IMR-90 (cell line): ENCODE results near the gene BMERB1.

Experiments used
- BHLHE40 ChIP-seq: fragments of 150-350 bp; IDR thresholded peaks from 2 replicates; pipeline ENCODE4 v1.6.1; 2016; ENCODE audit warnings: mild to moderate bottlenecking, low read depth, low read length
- CEBPB ChIP-seq: IDR thresholded peaks from 2 replicates; pipeline ENCODE4 v1.6.1; 2012; ENCODE audit warnings: low read depth, low read length, improper control_type of control experiment
- CHD1 ChIP-seq: IDR thresholded peaks from 2 replicates; pipeline ENCODE4 v1.6.1; 2012; ENCODE audit warnings: low read depth, low read length, improper control_type of control experiment
- CTCF ChIP-seq: conservative IDR thresholded peaks from 2 replicates; pipeline ENCODE4 v1.5.1; 2012; ENCODE audit warnings: mild to moderate bottlenecking, low read depth, low read length, improper control_type of control experiment
- ELK1 ChIP-seq: fragments of 150-350 bp; IDR thresholded peaks from 2 replicates; pipeline ENCODE4 v1.6.1; 2016; ENCODE audit warnings: low read depth, mild to moderate bottlenecking, low read length, moderate library complexity, borderline replicate concordance
- MAFK ChIP-seq: IDR thresholded peaks from 2 replicates; pipeline ENCODE4 v1.6.1; 2012; ENCODE audit warnings: low read depth, low read length, improper control_type of control experiment
- MAZ ChIP-seq: IDR thresholded peaks from 2 replicates; pipeline ENCODE4 v1.6.1; 2012; ENCODE audit warnings: low read depth, mild to moderate bottlenecking, low read length, improper control_type of control experiment, moderate library complexity, borderline replicate concordance
- NFE2L2 ChIP-seq: fragments of 150-350 bp; IDR thresholded peaks from 2 replicates; pipeline ENCODE4 v1.6.1; 2016; ENCODE audit warnings: low read depth, mild to moderate bottlenecking, low read length
- POLR2A ChIP-seq: IDR thresholded peaks from 2 replicates; pipeline ENCODE4 v1.6.1; 2012; ENCODE audit warnings: mild to moderate bottlenecking, low read depth, low read length
- RAD21 ChIP-seq: IDR thresholded peaks from 2 replicates; pipeline ENCODE4 v1.6.1; 2012; ENCODE audit warnings: low read length, improper control_type of control experiment
- RCOR1 ChIP-seq: IDR thresholded peaks from 2 replicates; pipeline ENCODE4 v1.6.1; 2012; ENCODE audit warnings: mild to moderate bottlenecking, low read length, improper control_type of control experiment; ENCODE audit not compliant: insufficient replicate concordance
- RFX5 ChIP-seq: IDR thresholded peaks from 2 replicates; pipeline ENCODE4 v1.8.0; 2012; ENCODE audit warnings: low read depth, mild to moderate bottlenecking, low read length, moderate library complexity
- SMC3 ChIP-seq: fragments of 150-350 bp; IDR thresholded peaks from 2 replicates; pipeline ENCODE4 v1.6.1; 2016; ENCODE audit warnings: low read depth, mild to moderate bottlenecking, antibody characterized with exemption, low read length, moderate library complexity
- USF2 ChIP-seq: fragments of 150-350 bp; IDR thresholded peaks from 2 replicates; pipeline ENCODE4 v1.6.1; 2017; ENCODE audit warnings: mild to moderate bottlenecking, antibody characterized with exemption, low read length, low read depth

- no peak for TF ChIP-seq RAD21
- no peak for TF ChIP-seq CTCF
- no peak for TF ChIP-seq SMC3
- no peak for TF ChIP-seq CEBPB
- no peak for TF ChIP-seq MAFK
- no peak for TF ChIP-seq USF2
- no peak for TF ChIP-seq MAZ
- no peak for TF ChIP-seq ELK1
- no peak for TF ChIP-seq RCOR1
- TF ChIP-seq NFE2L2: no peak
- no peak for TF ChIP-seq POLR2A
- no peak for TF ChIP-seq RFX5
- TF ChIP-seq BHLHE40: no peak
- no peak for TF ChIP-seq CHD1
Measured at GRCh38 chr16:15616012-15616411, 181.6 kb downstream of the BMERB1 start.
